ENCODE measurements around the gene C1RL.

The C1RL gene

DNA sequence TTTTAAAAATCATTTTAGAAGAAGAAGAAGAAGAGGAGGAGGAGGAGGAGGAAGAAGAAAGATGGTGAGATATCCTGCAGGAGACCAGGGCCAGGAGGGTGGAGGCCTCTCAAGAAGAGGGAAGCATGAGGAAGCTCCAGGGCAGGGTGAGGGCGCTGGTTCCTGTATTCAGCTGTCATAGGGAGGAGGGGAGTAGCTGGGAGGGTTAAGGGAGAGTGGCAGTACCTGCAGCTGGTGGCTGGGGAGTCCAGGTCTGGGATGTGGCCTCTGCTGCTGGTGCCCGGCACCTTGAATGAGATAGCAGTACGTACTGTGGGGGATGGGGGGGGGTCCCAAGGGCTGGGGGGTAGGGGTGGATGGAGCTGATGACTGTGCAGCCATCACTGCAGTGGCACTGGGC is 9.9 kb upstream of the C1RL start:
- H3K9me3 ChIP-seq (ENCODE audit: insufficient read depth, low read length, severe bottlenecking): no peaks in the 10 kb centered on the region

DNA sequence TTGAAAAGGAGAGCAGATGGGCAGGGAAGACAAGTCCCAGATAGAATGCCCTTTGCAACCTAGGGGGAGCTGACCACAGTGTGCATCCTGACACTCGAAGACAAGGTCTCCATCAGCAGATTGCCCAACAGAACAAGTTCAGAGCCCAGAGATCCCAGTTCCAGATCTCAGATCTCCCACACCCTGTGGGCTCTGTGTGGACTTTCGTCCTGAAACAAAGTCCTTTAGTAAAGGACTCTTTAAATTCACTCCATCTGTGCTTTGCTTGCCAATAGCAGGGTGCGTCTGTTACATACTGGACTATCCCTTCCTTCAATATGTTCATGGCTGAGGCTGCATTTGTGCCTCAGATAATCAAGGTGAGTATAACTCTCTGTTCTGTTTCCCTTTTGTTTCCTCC is 8.7 kb upstream of the C1RL start:
- no peak for ATAC-seq (ENCODE audit: insufficient read depth, low read depth)
- no peak overlapping the region for H3K4me2 ChIP-seq (ENCODE audit: insufficient read depth, low read length)
- H3K9me3 ChIP-seq (ENCODE audit: insufficient read depth, low read length, severe bottlenecking): no peaks in the 10 kb centered on the region

More for the DNA sequence above, 9.9 kb upstream of the C1RL start:
- DNase-seq: no peak
- ATAC-seq (ENCODE audit: insufficient read depth, low read depth): no peak
- Histone ChIP-seq H3K27ac (ENCODE audit: low read length) (no peak overlapping the region), H3K4me3 (ENCODE audit: low read depth in 1 of 2, low read length in 2 of 2) (no peak overlapping the region), H3K4me2 (ENCODE audit: insufficient read depth, low read length) (no peak overlapping the region), H4K20me1 (ENCODE audit: insufficient read depth, low read length) (peaks cover 3% of the 10 kb centered on the region; the same call in 1 of the 2 replicates), H3K79me2 (ENCODE audit: insufficient read depth, low read length) (no peaks in the 10 kb centered on the region), H2AFZ (ENCODE audit: low read depth, low read length) (no peak overlapping the region), H3K9ac (ENCODE audit: low read depth, low read length) (no peak overlapping the region), H3K36me3 (ENCODE audit: insufficient read depth, low read length) (no peaks in the 10 kb centered on the region), H3K27me3 (ENCODE audit: insufficient read depth, low read length, poor library complexity) (no peaks in the 10 kb centered on the region), H3K4me1 (ENCODE audit: insufficient read depth, low read length) (no peaks in the 10 kb centered on the region)
- TF ChIP-seq EZH2 (IDR thresholded peaks at IDR 0.05; ENCODE audit: borderline replicate concordance, low read depth, low read length, severe bottlenecking): no peak
- TF ChIP-seq, protein P1, sequence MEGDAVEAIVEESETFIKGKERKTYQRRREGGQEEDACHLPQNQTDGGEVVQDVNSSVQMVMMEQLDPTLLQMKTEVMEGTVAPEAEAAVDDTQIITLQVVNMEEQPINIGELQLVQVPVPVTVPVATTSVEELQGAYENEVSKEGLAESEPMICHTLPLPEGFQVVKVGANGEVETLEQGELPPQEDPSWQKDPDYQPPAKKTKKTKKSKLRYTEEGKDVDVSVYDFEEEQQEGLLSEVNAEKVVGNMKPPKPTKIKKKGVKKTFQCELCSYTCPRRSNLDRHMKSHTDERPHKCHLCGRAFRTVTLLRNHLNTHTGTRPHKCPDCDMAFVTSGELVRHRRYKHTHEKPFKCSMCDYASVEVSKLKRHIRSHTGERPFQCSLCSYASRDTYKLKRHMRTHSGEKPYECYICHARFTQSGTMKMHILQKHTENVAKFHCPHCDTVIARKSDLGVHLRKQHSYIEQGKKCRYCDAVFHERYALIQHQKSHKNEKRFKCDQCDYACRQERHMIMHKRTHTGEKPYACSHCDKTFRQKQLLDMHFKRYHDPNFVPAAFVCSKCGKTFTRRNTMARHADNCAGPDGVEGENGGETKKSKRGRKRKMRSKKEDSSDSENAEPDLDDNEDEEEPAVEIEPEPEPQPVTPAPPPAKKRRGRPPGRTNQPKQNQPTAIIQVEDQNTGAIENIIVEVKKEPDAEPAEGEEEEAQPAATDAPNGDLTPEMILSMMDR (IDR thresholded peaks at IDR 0.05; ENCODE audit: borderline replicate concordance, extremely low read depth, low read length, poor library complexity, severe bottlenecking): no peak

DNA sequence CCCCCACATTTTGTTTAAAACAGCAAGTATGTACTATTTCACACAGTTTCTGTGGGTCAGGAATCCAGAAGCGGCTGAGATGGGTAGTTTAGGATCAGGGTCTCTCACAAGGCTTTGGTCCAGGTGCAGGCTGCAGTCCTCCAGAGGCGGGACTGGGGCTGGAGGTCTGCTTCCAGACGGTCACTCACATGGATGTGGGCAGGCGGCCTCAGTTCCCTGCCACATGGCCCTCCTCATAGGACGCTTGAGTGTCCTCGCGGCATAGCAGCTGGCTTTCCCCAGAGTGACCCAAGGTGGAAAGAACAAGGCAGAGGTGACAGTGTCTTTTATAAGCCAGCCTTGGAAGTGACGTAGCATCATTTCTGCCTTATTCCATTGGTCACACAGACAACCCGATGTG is 7.9 kb upstream of the C1RL start:
- Histone ChIP-seq H3K4me1 (ENCODE audit: insufficient read depth, low read length) (peaks cover 6% of the 10 kb centered on the region; the same call in 1 of the 2 replicates), H3K4me2 (ENCODE audit: insufficient read depth, low read length) (no peak overlapping the region), H3K36me3 (ENCODE audit: insufficient read depth, low read length) (no peaks in the 10 kb centered on the region), H3K27ac (ENCODE audit: low read length) (no peak overlapping the region), H3K9ac (ENCODE audit: low read depth, low read length) (no peak overlapping the region), H3K4me3 (ENCODE audit: low read depth in 1 of 2, low read length in 2 of 2) (no peak overlapping the region), H3K9me3 (ENCODE audit: insufficient read depth, low read length, severe bottlenecking) (no peaks in the 10 kb centered on the region), H4K20me1 (ENCODE audit: insufficient read depth, low read length) (peaks cover 3% of the 10 kb centered on the region; the same call in 1 of the 2 replicates), H3K79me2 (ENCODE audit: insufficient read depth, low read length) (no peaks in the 10 kb centered on the region), H2AFZ (ENCODE audit: low read depth, low read length) (no peak overlapping the region), H3K27me3 (ENCODE audit: insufficient read depth, low read length, poor library complexity) (no peaks in the 10 kb centered on the region)
- ATAC-seq (ENCODE audit: insufficient read depth, low read depth) (no peak), DNase-seq (no peak)
- TF ChIP-seq, protein P1 (IDR thresholded peaks at IDR 0.05; ENCODE audit: borderline replicate concordance, extremely low read depth, low read length, poor library complexity, severe bottlenecking): no peak
- no peak for TF ChIP-seq EZH2 (IDR thresholded peaks at IDR 0.05; ENCODE audit: borderline replicate concordance, low read depth, low read length, severe bottlenecking)

More for the DNA sequence above, 8.7 kb upstream of the C1RL start:
- no peak for DNase-seq
- Histone ChIP-seq H3K27me3 (ENCODE audit: insufficient read depth, low read length, poor library complexity) (no peaks in the 10 kb centered on the region), H3K27ac (ENCODE audit: low read length) (no peak overlapping the region), H4K20me1 (ENCODE audit: insufficient read depth, low read length) (peaks cover 3% of the 10 kb centered on the region; the same call in 1 of the 2 replicates), H3K4me3 (ENCODE audit: low read depth in 1 of 2, low read length in 2 of 2) (no peak overlapping the region), H3K4me1 (ENCODE audit: insufficient read depth, low read length) (peaks cover 6% of the 10 kb centered on the region; the same call in 1 of the 2 replicates), H2AFZ (ENCODE audit: low read depth, low read length) (no peak overlapping the region), H3K36me3 (ENCODE audit: insufficient read depth, low read length) (no peaks in the 10 kb centered on the region), H3K79me2 (ENCODE audit: insufficient read depth, low read length) (no peaks in the 10 kb centered on the region), H3K9ac (ENCODE audit: low read depth, low read length) (no peak overlapping the region)
- no peak for TF ChIP-seq EZH2 (IDR thresholded peaks at IDR 0.05; ENCODE audit: borderline replicate concordance, low read depth, low read length, severe bottlenecking)
- TF ChIP-seq, protein P1 (IDR thresholded peaks at IDR 0.05; ENCODE audit: borderline replicate concordance, extremely low read depth, low read length, poor library complexity, severe bottlenecking): no peak

Measured in DND-41 (cell line).